ENCODE data around the gene HTD2.

Gene HTD2

DNA sequence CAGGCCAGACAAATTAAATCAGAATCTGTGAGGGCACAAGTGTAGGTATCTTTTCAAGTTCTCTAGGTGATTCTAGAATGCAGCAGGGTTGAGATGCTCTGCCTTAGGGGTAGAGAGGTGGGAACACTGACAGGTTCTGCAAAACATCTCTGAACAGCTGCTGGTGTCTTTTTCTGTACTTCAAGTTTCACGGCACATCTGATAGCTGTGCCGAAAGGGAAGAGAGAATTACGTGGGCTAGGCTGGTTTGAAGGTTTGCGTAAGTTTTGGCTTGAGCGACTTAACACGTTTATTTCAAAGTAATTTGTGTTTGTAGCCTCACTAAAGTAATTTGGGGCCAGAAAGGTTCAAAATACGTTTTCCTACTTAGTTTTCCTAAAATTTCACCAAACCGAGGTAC lies 48.9 kb downstream of the HTD2 start:
- no peak for DNase-seq

GRCh38 chr3:58356054-58356453 lies 49.7 kb downstream of the HTD2 start:
- peak in 4 of 58 donors; percentile 4 to 38 (median 10) for DNase-seq

DNA sequence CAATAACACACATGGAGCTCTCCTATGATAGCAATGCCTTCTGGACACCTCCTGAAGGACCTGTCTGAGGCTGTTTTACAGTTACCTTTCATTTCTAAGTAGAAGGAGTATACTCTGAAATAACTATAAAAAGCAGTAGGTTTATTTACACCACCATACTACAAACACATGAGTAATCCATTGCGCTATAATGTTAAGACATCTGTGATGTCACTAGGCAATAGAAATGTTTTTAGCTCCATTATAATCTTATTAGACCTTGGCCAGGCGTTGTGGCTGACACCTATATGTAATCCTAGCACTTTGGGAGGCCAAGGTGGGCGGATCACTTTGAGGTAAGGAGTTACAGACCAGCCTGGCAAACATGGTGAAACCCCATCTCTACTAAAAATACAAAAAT lies 51.1 kb downstream of the HTD2 start:
- DNase-seq = no peak

DNA sequence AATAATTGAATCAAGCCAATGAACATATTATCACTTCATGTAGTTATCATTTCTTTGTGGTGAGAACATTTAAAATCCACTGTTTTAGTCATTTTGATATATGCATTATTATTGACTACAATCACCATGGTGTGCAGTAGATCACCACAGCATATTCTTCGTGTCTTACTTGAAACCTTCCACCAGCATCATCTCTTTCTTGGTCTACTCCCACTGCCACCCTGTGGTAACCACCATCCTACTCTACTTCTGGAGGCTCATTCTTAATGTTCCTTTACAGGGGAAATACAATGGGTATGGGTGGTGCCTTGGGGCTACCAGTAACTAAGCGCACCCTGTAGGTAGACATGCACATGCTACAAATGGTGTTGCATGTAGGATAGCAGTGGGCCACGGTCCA lies 51.8 kb downstream of the HTD2 start:
- DNase-seq = no peak

- DNase-seq = no peak
Measured at GRCh38 chr3:58358808-58359207, 52.5 kb downstream of the HTD2 start.

GRCh38 chr3:58359621-58360020 lies 53.3 kb downstream of the HTD2 start:
- no peak for DNase-seq

DNA sequence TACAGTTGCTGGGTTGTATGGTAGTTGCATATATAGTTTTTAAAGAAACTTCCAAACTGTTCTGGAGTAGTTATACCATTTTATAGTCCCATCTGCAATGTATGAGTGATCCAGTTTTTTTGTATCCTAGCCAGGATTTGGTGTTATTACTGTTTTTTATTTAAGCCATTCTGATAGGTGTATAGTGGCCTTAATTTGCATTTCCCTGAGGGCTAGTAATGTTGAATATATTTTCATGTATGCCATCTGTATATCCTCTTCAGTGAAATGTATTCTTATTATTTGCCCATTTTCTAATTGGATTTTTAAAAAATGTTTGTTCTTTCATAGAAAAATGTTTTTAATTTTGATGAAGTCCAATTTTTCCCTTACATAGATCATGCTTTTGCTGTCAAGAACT lies 55.5 kb downstream of the HTD2 start:
- no peak for DNase-seq

GRCh38 chr3:58366699-58367098 lies 60.4 kb downstream of the HTD2 start:
- DNase-seq = no peak

DNA sequence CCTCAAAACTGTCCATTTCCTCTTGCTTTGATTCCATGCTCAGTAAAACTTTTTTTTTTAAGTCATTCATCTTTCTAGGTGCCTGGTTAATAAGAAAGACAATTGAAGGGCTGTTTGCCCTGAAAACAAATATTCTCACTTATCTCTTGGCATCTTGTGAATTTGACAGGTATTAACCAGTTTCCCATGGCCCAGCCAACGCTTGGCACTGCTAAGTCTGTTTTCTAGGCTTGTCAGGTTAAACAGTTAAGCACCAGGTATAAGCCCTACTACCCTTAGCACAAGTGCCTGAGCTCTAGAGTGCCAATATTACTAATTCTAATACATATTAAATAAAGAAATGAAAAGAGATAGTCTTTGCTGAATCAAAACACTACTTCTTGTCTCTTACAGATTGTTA lies 62.7 kb downstream of the HTD2 start:
- no peak for DNase-seq
